Stimulated activated memory B cell treated with anti-CD40 and anti-IgM and Interleukin-4, amounts not matched to agents 10 μg/mL and 1 μg/mL and 100 μg/mL, for 72 hours (primary cell): ENCODE measurements around the gene PAPPA.
A peak's percentile ranks its signal among the peaks of the same experiment; 100 is the strongest.

ENCODE experiments used
- ATAC-seq: fragments of 150-1000 bp; cut with Tn5 transposase; 2 replicates; pipeline ENCODE4 v1.10.0; 2021
- H3K27ac Mint-ChIP-seq: one replicate; pipeline ENCODE4 v1.8.0; 2022; ENCODE audit warnings: mild to moderate bottlenecking, mixed read lengths
- H3K27me3 Mint-ChIP-seq: one replicate; pipeline ENCODE4 v1.8.0; 2022; ENCODE audit warnings: mixed read lengths
- H3K36me3 Mint-ChIP-seq: one replicate; pipeline ENCODE4 v1.8.0; 2022; ENCODE audit warnings: mixed read lengths
- H3K4me1 Mint-ChIP-seq: one replicate; pipeline ENCODE4 v1.8.0; 2022; ENCODE audit warnings: mixed read lengths
- H3K4me3 Mint-ChIP-seq: one replicate; pipeline ENCODE4 v1.8.0; 2022; ENCODE audit warnings: mild to moderate bottlenecking, moderate library complexity, mixed read lengths
- H3K9me3 Mint-ChIP-seq: one replicate; pipeline ENCODE4 v1.8.0; 2022; ENCODE audit warnings: mixed read lengths

PAPPA gene

GRCh38 chr9:116187570-116188170 lies 34.1 kb downstream of the PAPPA start:
- Mint-ChIP-seq H3K27ac (no peak overlapping the region), H3K4me1 (no peaks in the 10 kb centered on the region), H3K4me3 (no peak overlapping the region), H3K27me3 (no peaks in the 10 kb centered on the region), H3K36me3 (no peaks in the 10 kb centered on the region), H3K9me3 (no peaks in the 10 kb centered on the region)
- ATAC-seq: no peak

- Mint-ChIP-seq H3K27ac (no peak overlapping the region), H3K9me3 (no peaks in the 10 kb centered on the region), H3K4me3 (no peak overlapping the region), H3K27me3 (no peaks in the 10 kb centered on the region), H3K36me3 (no peaks in the 10 kb centered on the region), H3K4me1 (no peaks in the 10 kb centered on the region)
- no peak for ATAC-seq
Measured at GRCh38 chr9:116189683-116190082, 36.1 kb downstream of the PAPPA start.

- Mint-ChIP-seq H3K4me1 (no peaks in the 10 kb centered on the region), H3K36me3 (no peaks in the 10 kb centered on the region), H3K27ac (no peak overlapping the region), H3K4me3 (no peak overlapping the region), H3K9me3 (no peaks in the 10 kb centered on the region), H3K27me3 (no peaks in the 10 kb centered on the region)
- ATAC-seq: no peak
Measured at GRCh38 chr9:116190637-116191396, 37.2 kb downstream of the PAPPA start.

GRCh38 chr9:116191576-116192415 lies 38.2 kb downstream of the PAPPA start:
- no peaks in the 10 kb centered on the region for H3K9me3 Mint-ChIP-seq
- H3K4me1 Mint-ChIP-seq: no peaks in the 10 kb centered on the region
- H3K27ac Mint-ChIP-seq: no peak overlapping the region
- peak; percentile 32 for ATAC-seq
- no peaks in the 10 kb centered on the region for H3K27me3 Mint-ChIP-seq
- H3K36me3 Mint-ChIP-seq: no peaks in the 10 kb centered on the region
- no peak overlapping the region for H3K4me3 Mint-ChIP-seq

- Mint-ChIP-seq H3K9me3 (no peaks in the 10 kb centered on the region), H3K4me1 (no peaks in the 10 kb centered on the region), H3K27ac (no peak overlapping the region), H3K27me3 (no peaks in the 10 kb centered on the region), H3K36me3 (no peaks in the 10 kb centered on the region), H3K4me3 (no peak overlapping the region)
- no peak for ATAC-seq
Measured at GRCh38 chr9:116193636-116194035, 40.0 kb downstream of the PAPPA start.

GRCh38 chr9:116196806-116197205 lies 43.2 kb downstream of the PAPPA start:
- no peaks in the 10 kb centered on the region for H3K27me3 Mint-ChIP-seq
- no peaks in the 10 kb centered on the region for H3K36me3 Mint-ChIP-seq
- H3K27ac Mint-ChIP-seq: no peak overlapping the region
- H3K4me1 Mint-ChIP-seq: no peaks in the 10 kb centered on the region
- H3K9me3 Mint-ChIP-seq: no peaks in the 10 kb centered on the region
- no peak overlapping the region for H3K4me3 Mint-ChIP-seq
- ATAC-seq: no peak

- ATAC-seq: no peak
- H3K9me3 Mint-ChIP-seq: no peaks in the 10 kb centered on the region
- no peak overlapping the region for H3K4me3 Mint-ChIP-seq
- H3K27ac Mint-ChIP-seq: no peak overlapping the region
- no peaks in the 10 kb centered on the region for H3K27me3 Mint-ChIP-seq
- no peaks in the 10 kb centered on the region for H3K4me1 Mint-ChIP-seq
- H3K36me3 Mint-ChIP-seq: no peaks in the 10 kb centered on the region
Measured at GRCh38 chr9:116198344-116198743, 44.8 kb downstream of the PAPPA start.

GRCh38 chr9:116202219-116202912 lies 48.8 kb downstream of the PAPPA start:
- H3K9me3 Mint-ChIP-seq: no peaks in the 10 kb centered on the region
- H3K4me3 Mint-ChIP-seq: no peak overlapping the region
- H3K4me1 Mint-ChIP-seq: no peaks in the 10 kb centered on the region
- no peaks in the 10 kb centered on the region for H3K27me3 Mint-ChIP-seq
- H3K27ac Mint-ChIP-seq: no peak overlapping the region
- ATAC-seq: no peak
- no peaks in the 10 kb centered on the region for H3K36me3 Mint-ChIP-seq

- Mint-ChIP-seq H3K9me3 (no peaks in the 10 kb centered on the region), H3K27ac (no peak overlapping the region), H3K27me3 (no peaks in the 10 kb centered on the region), H3K4me3 (no peak overlapping the region), H3K36me3 (no peaks in the 10 kb centered on the region), H3K4me1 (no peaks in the 10 kb centered on the region)
- ATAC-seq: no peak
Measured at GRCh38 chr9:116204252-116204882, 50.8 kb downstream of the PAPPA start.

- Mint-ChIP-seq H3K27me3 (no peaks in the 10 kb centered on the region), H3K27ac (no peak overlapping the region)
Measured at GRCh38 chr9:116207371-116208111, 54.0 kb downstream of the PAPPA start.

GRCh38 chr9:116208417-116209232 lies 55.0 kb downstream of the PAPPA start:
- Mint-ChIP-seq H3K4me1 (no peaks in the 10 kb centered on the region), H3K9me3 (no peaks in the 10 kb centered on the region), H3K27ac (no peak overlapping the region), H3K36me3 (no peaks in the 10 kb centered on the region), H3K27me3 (no peaks in the 10 kb centered on the region), H3K4me3 (no peak overlapping the region)
- ATAC-seq: no peak

More at GRCh38 chr9:116207371-116208111, 54.0 kb downstream of the PAPPA start:
- Mint-ChIP-seq H3K4me1 (no peaks in the 10 kb centered on the region), H3K36me3 (no peaks in the 10 kb centered on the region), H3K4me3 (no peak overlapping the region), H3K9me3 (no peaks in the 10 kb centered on the region)
- ATAC-seq: no peak

- no peaks in the 10 kb centered on the region for H3K27me3 Mint-ChIP-seq
- H3K36me3 Mint-ChIP-seq: no peaks in the 10 kb centered on the region
Measured at GRCh38 chr9:116209414-116210116, 56.0 kb downstream of the PAPPA start.

GRCh38 chr9:116212986-116213692 lies 59.5 kb downstream of the PAPPA start:
- ATAC-seq: no peak
- no peaks in the 10 kb centered on the region for H3K27me3 Mint-ChIP-seq
- peaks cover 5% of the 10 kb centered on the region for H3K9me3 Mint-ChIP-seq
- no peaks in the 10 kb centered on the region for H3K4me1 Mint-ChIP-seq
- no peaks in the 10 kb centered on the region for H3K36me3 Mint-ChIP-seq
- no peak overlapping the region for H3K4me3 Mint-ChIP-seq
- H3K27ac Mint-ChIP-seq: no peak overlapping the region

More at GRCh38 chr9:116209414-116210116, 56.0 kb downstream of the PAPPA start:
- no peaks in the 10 kb centered on the region for H3K9me3 Mint-ChIP-seq
- H3K4me1 Mint-ChIP-seq: no peaks in the 10 kb centered on the region
- H3K4me3 Mint-ChIP-seq: no peak overlapping the region
- no peak overlapping the region for H3K27ac Mint-ChIP-seq
- no peak for ATAC-seq
